CD4-positive, alpha-beta memory T cell (primary cell): ENCODE data around the gene HBS1L. TPM values are rescaled to one million over a fixed set of nuclear protein-coding genes. Genes with fewer than 3 reads are reported as not detected.
A peak's percentile ranks its signal among the peaks of the same experiment; 100 is the strongest.

Experiments used
- CTCF ChIA-PET: fragments of 350-600 bp; sonication (Branson Sonifier 250); formaldehyde crosslinking; loops from one replicate; lab custom pipeline; 2021; ENCODE audit warnings: inconsistent platforms; ENCODE audit not compliant: partially characterized antibody; lab: Charles Lee
- POLR2A ChIA-PET: fragments of 350-600 bp; sonication (Branson Sonifier 250); formaldehyde crosslinking; loops from one replicate; lab custom pipeline; 2021; ENCODE audit not compliant: partially characterized antibody; lab: Charles Lee
- DNase-seq, 5 donors: peaks; one replicate each; pipeline versions ENCODE4 v3.0.0 to v3.0.0-alpha.2; 2020 to 2022; ENCODE audit warnings: mixed read lengths in 1 of 5
- H3K27ac ChIP-seq: one replicate; pipeline ENCODE4 v1.7.0; 2013; ENCODE audit warnings: low read depth, low read length
- H3K27me3 ChIP-seq: 2 replicates; pipeline ENCODE4 v1.7.0; 2013; ENCODE audit warnings: mild to moderate bottlenecking, low read length, moderate library complexity; ENCODE audit not compliant: insufficient read depth
- H3K36me3 ChIP-seq: 2 replicates; pipeline ENCODE4 v1.7.0; 2013; ENCODE audit warnings: mild to moderate bottlenecking, low read length, moderate library complexity; ENCODE audit not compliant: insufficient read depth
- H3K4me1 ChIP-seq: 2 replicates; pipeline ENCODE4 v1.7.0; 2013; ENCODE audit warnings: mild to moderate bottlenecking, low read length, moderate library complexity; ENCODE audit not compliant: insufficient read depth
- H3K4me3 ChIP-seq, 2 donors: one replicate each; pipeline ENCODE4 v1.7.0; 2013; ENCODE audit warnings: low read length in 2 of 2, mild to moderate bottlenecking in 1 of 2
- H3K9me3 ChIP-seq, 2 donors: one replicate each; pipeline ENCODE4 v1.7.0; 2013; ENCODE audit warnings: low read length in 2 of 2, control low read depth in 1 of 2; ENCODE audit not compliant: control insufficient read depth in 1 of 2
- H3K27ac Mint-ChIP-seq, 7 donors: one replicate each; pipeline ENCODE4 v1.8.0; 2020 to 2021; ENCODE audit warnings: mixed read lengths in 7 of 7, mild to moderate bottlenecking in 6 of 7, inconsistent platforms in 3 of 7, moderate library complexity in 3 of 7
- H3K27me3 Mint-ChIP-seq, 2 donors: one replicate each; pipeline ENCODE4 v1.8.0; 2020 to 2021; ENCODE audit warnings: mixed read lengths in 2 of 2
- H3K36me3 Mint-ChIP-seq, 2 donors: one replicate each; pipeline ENCODE4 v1.8.0; 2020 to 2021; ENCODE audit warnings: mixed read lengths in 2 of 2, inconsistent platforms in 1 of 2, mild to moderate bottlenecking in 1 of 2
- H3K4me1 Mint-ChIP-seq, 4 donors: one replicate each; pipeline ENCODE4 v1.8.0; 2020 to 2021; ENCODE audit warnings: mixed read lengths in 4 of 4, mild to moderate bottlenecking in 1 of 4
- H3K4me3 Mint-ChIP-seq, 8 donors: one replicate each; pipeline ENCODE4 v1.8.0; 2020 to 2021; ENCODE audit warnings: mixed read lengths in 8 of 8, mild to moderate bottlenecking in 7 of 8, moderate library complexity in 6 of 8, inconsistent platforms in 3 of 8
- H3K9me3 Mint-ChIP-seq, 8 donors: one replicate each; pipeline ENCODE4 v1.8.0; 2020 to 2021; ENCODE audit warnings: mixed read lengths in 8 of 8, mild to moderate bottlenecking in 5 of 8, inconsistent platforms in 3 of 8, moderate library complexity in 1 of 8
- intact Hi-C: fragments of 100-400 bp; cut with micrococcal nuclease; formaldehyde crosslinking; loops from one replicate; pipeline ENCODE4 v1.15.1; 2023
- polyA plus RNA-seq, 2 donors: library from polyadenylated mRNA; unstranded; fragments of 300-500 nt; fragmentation: Illumina TruSeq; gene quantifications; one replicate each; pipeline ENCODE4 v1.2.3, GENCODE V29; 2021
- total RNA-seq, 2 experiments: library from RNA; stranded (reverse); gene quantifications; one replicate each; pipeline ENCODE4 v1.2.3, GENCODE V29; 2021

Gene HBS1L
- total and polyA plus RNA-seq, 4 experiments from 2014 or later, result 49.0 to 69.9 (median 61.7) TPM

GRCh38 chr6:135012764-135013163, 41.9 kb downstream of the HBS1L start:
- Mint-ChIP-seq H3K27me3 (no peaks in the 10 kb centered on the region), H3K36me3 (peaks cover 4 to 9% of the 10 kb centered on the region in 2 donors), H3K27ac (peak overlapping the region in 3 of 7 donors; percentile 14 to 89 (median 21)), H3K4me1 (peaks cover 40 to 54% (median 47%) of the 10 kb centered on the region in 4 donors), H3K9me3 (no peaks in the 10 kb centered on the region), H3K4me3 (no peak overlapping the region)
- intact Hi-C loops, result loop anchor here (5.0 kb wide), 1 partner anchor 80 kb away; no protein-coding TSS in a partner anchor
- Histone ChIP-seq H3K9me3 (no peaks in the 10 kb centered on the region), H3K4me3 (no peak overlapping the region), H3K4me1 (peaks cover 28% of the 10 kb centered on the region), H3K36me3 (no peaks in the 10 kb centered on the region), H3K27ac (no peak overlapping the region), H3K27me3 (no peaks in the 10 kb centered on the region)
- DNase-seq, result no peak
- POLR2A ChIA-PET, result no interaction called here
- CTCF ChIA-PET, result interaction anchor here (0.9 to 1.2 kb wide), 3 partner anchors 10 to 33 kb away, joined by 3 read pairs; no protein-coding TSS in a partner anchor

GRCh38 chr6:135012349-135012748, 42.3 kb downstream of the HBS1L start:
- H3K4me3 Mint-ChIP-seq, result no peak overlapping the region
- Histone ChIP-seq H3K4me1 (peaks cover 26% of the 10 kb centered on the region), H3K9me3 (no peaks in the 10 kb centered on the region), H3K27me3 (no peaks in the 10 kb centered on the region), H3K27ac (no peak overlapping the region), H3K36me3 (no peaks in the 10 kb centered on the region), H3K4me3 (no peak overlapping the region)
- intact Hi-C loops, result loop anchor here (5.0 kb wide), 1 partner anchor 80 kb away; no protein-coding TSS in a partner anchor
- H3K27me3 Mint-ChIP-seq, result no peaks in the 10 kb centered on the region
- peaks cover 4 to 9% of the 10 kb centered on the region in 2 donors for H3K36me3 Mint-ChIP-seq
- CTCF ChIA-PET, result interaction anchor here (0.9 to 1.2 kb wide), 3 partner anchors 10 to 32 kb away, joined by 3 read pairs; no protein-coding TSS in a partner anchor
- DNase-seq, result no peak
- POLR2A ChIA-PET, result no interaction called here
- H3K4me1 Mint-ChIP-seq, result peaks cover 42 to 57% (median 48%) of the 10 kb centered on the region in 4 donors
- no peaks in the 10 kb centered on the region for H3K9me3 Mint-ChIP-seq
- peak overlapping the region in 1 of 7 donors; percentile 36 for H3K27ac Mint-ChIP-seq

- no peak overlapping the region for H3K27ac ChIP-seq
- Mint-ChIP-seq H3K27me3 (no peaks in the 10 kb centered on the region), H3K36me3 (peaks cover 4 to 9% of the 10 kb centered on the region in 2 donors), H3K9me3 (no peaks in the 10 kb centered on the region), H3K27ac (peak overlapping the region in 1 of 7 donors; percentile 24), H3K4me1 (peaks cover 27 to 38% (median 29%) of the 10 kb centered on the region in 4 donors), H3K4me3 (no peak overlapping the region)
- CTCF ChIA-PET, result interaction anchor here (1.8 kb wide), 1 partner anchor 136 kb away, joined by 5 read pairs; no protein-coding TSS in a partner anchor
- H3K9me3 ChIP-seq, result no peaks in the 10 kb centered on the region
- no peaks in the 10 kb centered on the region for H3K36me3 ChIP-seq
- H3K27me3 ChIP-seq, result no peaks in the 10 kb centered on the region
- DNase-seq, result no peak
- H3K4me3 ChIP-seq, result no peak overlapping the region
- peaks cover 11% of the 10 kb centered on the region for H3K4me1 ChIP-seq
- POLR2A ChIA-PET, result no interaction called here
- intact Hi-C loops, result no loop called here
Observed at GRCh38 chr6:135008941-135009290, 45.7 kb downstream of the HBS1L start.

GRCh38 chr6:135008072-135008940, 46.3 kb downstream of the HBS1L start:
- intact Hi-C loops, result no loop called here
- peaks cover 5% of the 10 kb centered on the region for H3K4me1 ChIP-seq
- H3K4me3 Mint-ChIP-seq, result no peak overlapping the region
- ChIA-PET CTCF (interaction anchor here (1.8 kb wide), 1 partner anchor 136 kb away, joined by 5 read pairs; no protein-coding TSS in a partner anchor), POLR2A (no interaction called here)
- no peaks in the 10 kb centered on the region for H3K36me3 ChIP-seq
- H3K4me1 Mint-ChIP-seq, result peaks cover 21 to 32% (median 24%) of the 10 kb centered on the region in 4 donors
- no peaks in the 10 kb centered on the region for H3K9me3 ChIP-seq
- no peaks in the 10 kb centered on the region for H3K27me3 ChIP-seq
- H3K27ac ChIP-seq, result no peak overlapping the region
- no peaks in the 10 kb centered on the region for H3K9me3 Mint-ChIP-seq
- H3K27ac Mint-ChIP-seq, result peak overlapping the region in 2 of 7 donors; percentile 23 to 24
- no peaks in the 10 kb centered on the region for H3K27me3 Mint-ChIP-seq
- H3K4me3 ChIP-seq, result no peak overlapping the region
- H3K36me3 Mint-ChIP-seq, result peaks cover 4 to 9% of the 10 kb centered on the region in 2 donors
- no peak for DNase-seq

GRCh38 chr6:135006386-135006914, 48.2 kb downstream of the HBS1L start:
- Histone ChIP-seq H3K27me3 (no peaks in the 10 kb centered on the region), H3K9me3 (no peaks in the 10 kb centered on the region), H3K4me1 (peaks cover 4% of the 10 kb centered on the region), H3K36me3 (no peaks in the 10 kb centered on the region), H3K27ac (no peak overlapping the region), H3K4me3 (no peak overlapping the region)
- intact Hi-C loops, result no loop called here
- H3K4me3 Mint-ChIP-seq, result no peak overlapping the region
- ChIA-PET POLR2A (no interaction called here), CTCF (no interaction called here)
- no peak overlapping the region for H3K27ac Mint-ChIP-seq
- peaks cover 9 to 19% (median 16%) of the 10 kb centered on the region in 4 donors for H3K4me1 Mint-ChIP-seq
- H3K9me3 Mint-ChIP-seq, result no peaks in the 10 kb centered on the region
- peaks cover 9 to 10% of the 10 kb centered on the region in 2 donors for H3K36me3 Mint-ChIP-seq
- H3K27me3 Mint-ChIP-seq, result no peaks in the 10 kb centered on the region
- no peak for DNase-seq

- no peak for DNase-seq
- Mint-ChIP-seq H3K4me1 (peaks cover 9 to 19% (median 16%) of the 10 kb centered on the region in 4 donors), H3K9me3 (no peaks in the 10 kb centered on the region), H3K27ac (no peak overlapping the region), H3K27me3 (no peaks in the 10 kb centered on the region), H3K4me3 (no peak overlapping the region), H3K36me3 (peaks cover 11 to 13% of the 10 kb centered on the region in 2 donors)
- ChIA-PET CTCF (interaction anchor here (0.7 to 1.8 kb wide), 6 partner anchors 9 to 208 kb away, joined by 3 to 7 read pairs (median 4); no protein-coding TSS in a partner anchor), POLR2A (no interaction called here)
- Histone ChIP-seq H3K9me3 (no peaks in the 10 kb centered on the region), H3K4me1 (peaks cover 4% of the 10 kb centered on the region), H3K36me3 (no peaks in the 10 kb centered on the region), H3K27ac (no peak overlapping the region), H3K4me3 (no peak overlapping the region), H3K27me3 (no peaks in the 10 kb centered on the region)
- intact Hi-C loops, result no loop called here
Observed at GRCh38 chr6:135004399-135004798, 50.2 kb downstream of the HBS1L start.
